ENCODE results near the gene PAM. TPM values are rescaled to one million over a fixed set of nuclear protein-coding genes. Genes with fewer than 3 reads are reported as not detected.

PAM gene
- total RNA-seq, 6 experiments from 2014 or later, result 10.9 to 22.7 (median 16.8) TPM

DNA sequence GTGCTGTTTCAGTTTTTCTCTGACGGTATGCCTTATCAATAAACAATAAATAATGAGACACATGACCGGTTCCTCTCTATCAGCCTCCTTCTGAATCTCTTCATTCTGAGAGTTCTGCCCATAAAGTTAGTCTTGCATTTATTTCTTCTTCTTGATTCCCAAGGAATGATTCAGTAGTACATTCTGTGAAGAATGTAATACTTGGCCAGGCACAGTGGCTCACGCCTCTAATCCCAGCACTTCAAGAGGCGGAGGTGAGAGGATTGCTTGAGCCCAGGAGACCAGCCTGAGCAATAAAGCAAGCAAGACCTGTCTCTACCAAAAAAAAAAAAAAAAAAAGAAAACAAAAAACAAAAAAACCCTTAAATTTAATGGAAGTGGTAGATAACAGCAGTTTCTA, 53.9 kb downstream of the PAM start:
- H3K27me3 ChIP-seq, result no peaks in the 10 kb centered on the region
- H3K9me3 ChIP-seq, result no peaks in the 10 kb centered on the region
- 87% methylated on average over 4 of the region's 4 CpGs for WGBS (ENCODE audit: insufficient coverage, low coverage, low lambda C conversion rate, missing lambda C conversion rate)
- DNase-seq (no peak), ATAC-seq (no peak)
- H3K27ac ChIP-seq, result no peak overlapping the region
- intact Hi-C loops (cut with DNase I), result no loop called here
- H3K4me1 ChIP-seq, result no peaks in the 10 kb centered on the region
- H3K36me3 ChIP-seq, result no peaks in the 10 kb centered on the region
- no peak overlapping the region for H3K4me3 ChIP-seq
- no peak for TF ChIP-seq CTCF (IDR thresholded peaks at IDR 0.05)
- no peak for TF ChIP-seq POLR2A (IDR thresholded peaks at IDR 0.05)

- 63% methylated on average over 2 of the region's 2 CpGs for WGBS (ENCODE audit: insufficient coverage, low coverage, low lambda C conversion rate, missing lambda C conversion rate)
- intact Hi-C loops (cut with DNase I), result no loop called here
- Histone ChIP-seq H3K36me3 (no peaks in the 10 kb centered on the region), H3K4me1 (no peaks in the 10 kb centered on the region), H3K27me3 (no peaks in the 10 kb centered on the region), H3K27ac (no peak overlapping the region), H3K4me3 (no peak overlapping the region), H3K9me3 (no peaks in the 10 kb centered on the region)
- TF ChIP-seq POLR2A (IDR thresholded peaks at IDR 0.05) (no peak), CTCF (IDR thresholded peaks at IDR 0.05) (no peak)
- ATAC-seq (no peak), DNase-seq (no peak)
These were observed 56.9 kb downstream of the PAM start for GRCh38 chr5:102811972-102812371.

DNA sequence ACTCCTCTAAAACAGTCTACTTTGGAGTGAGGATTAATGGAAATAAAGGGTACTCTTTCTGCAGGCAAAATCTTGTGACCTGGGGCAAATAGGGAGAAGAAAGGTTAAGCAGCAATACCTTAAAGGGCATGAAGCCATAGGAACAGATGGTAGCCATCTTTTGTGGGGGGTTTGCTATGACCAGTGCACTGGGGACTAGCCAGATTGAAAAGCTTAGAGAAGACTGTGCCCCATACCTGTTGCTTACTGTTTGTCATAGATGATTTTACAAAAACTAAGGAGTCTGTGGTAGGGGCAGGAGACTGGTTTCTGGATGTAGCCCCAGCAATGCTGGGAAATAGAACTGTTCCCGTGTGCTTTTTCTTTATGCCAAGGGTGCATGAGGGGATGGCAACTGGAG, 58.6 kb downstream of the PAM start:
- intact Hi-C loops (cut with DNase I), result no loop called here
- Histone ChIP-seq H3K27ac (no peak overlapping the region), H3K4me3 (no peak overlapping the region), H3K36me3 (no peaks in the 10 kb centered on the region), H3K4me1 (no peaks in the 10 kb centered on the region), H3K27me3 (no peaks in the 10 kb centered on the region), H3K9me3 (no peaks in the 10 kb centered on the region)
- TF ChIP-seq CTCF (IDR thresholded peaks at IDR 0.05), result no peak
- TF ChIP-seq POLR2A (IDR thresholded peaks at IDR 0.05), result no peak
- 0% methylated on average over 1 of the region's 1 CpG for WGBS (ENCODE audit: insufficient coverage, low coverage, low lambda C conversion rate, missing lambda C conversion rate)
- ATAC-seq (no peak), DNase-seq (no peak)

- H3K4me1 ChIP-seq, result no peaks in the 10 kb centered on the region
- H3K36me3 ChIP-seq, result no peaks in the 10 kb centered on the region
- DNase-seq (no peak), ATAC-seq (no peak)
- WGBS (ENCODE audit: insufficient coverage, low coverage, low lambda C conversion rate, missing lambda C conversion rate), result 70% methylated on average over 4 of the region's 4 CpGs
- intact Hi-C loops (cut with DNase I), result no loop called here
- TF ChIP-seq POLR2A (IDR thresholded peaks at IDR 0.05), result no peak
- TF ChIP-seq CTCF (IDR thresholded peaks at IDR 0.05), result no peak
- H3K9me3 ChIP-seq, result no peaks in the 10 kb centered on the region
- no peak overlapping the region for H3K4me3 ChIP-seq
- no peaks in the 10 kb centered on the region for H3K27me3 ChIP-seq
- no peak overlapping the region for H3K27ac ChIP-seq
These were observed 60.0 kb downstream of the PAM start for GRCh38 chr5:102815084-102815483.
